AML-193 (cell line): ENCODE data around the gene FAU.
A peak's percentile ranks its signal among the peaks of the same experiment; 100 is the strongest.

Experiments used
- DNase-seq, 2 experiments: peaks; one replicate each; lab custom pipeline; 2025; lab: John Stamatoyannopoulos, UW

Gene FAU

DNA sequence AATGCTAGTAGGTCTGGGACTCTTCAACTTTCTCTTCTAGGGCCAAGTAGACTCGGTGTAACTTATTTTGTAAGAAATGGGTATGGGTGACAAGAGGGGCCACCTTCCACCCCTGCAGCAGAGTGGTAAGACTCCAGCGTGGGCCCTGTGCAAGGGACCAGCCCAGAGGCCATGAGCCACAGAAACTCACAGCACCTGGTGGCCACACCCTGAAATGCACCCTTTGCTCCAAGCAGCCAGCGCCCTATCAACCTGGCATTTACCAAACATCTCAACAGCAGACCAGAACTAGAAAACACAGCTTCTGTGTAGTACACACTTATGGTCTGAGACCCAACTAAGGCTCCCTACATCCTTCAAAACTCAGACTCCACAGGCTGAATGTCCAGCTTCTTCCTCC is 43.8 kb downstream of the FAU start:
- peak; percentile 23 to 25 for DNase-seq

DNA sequence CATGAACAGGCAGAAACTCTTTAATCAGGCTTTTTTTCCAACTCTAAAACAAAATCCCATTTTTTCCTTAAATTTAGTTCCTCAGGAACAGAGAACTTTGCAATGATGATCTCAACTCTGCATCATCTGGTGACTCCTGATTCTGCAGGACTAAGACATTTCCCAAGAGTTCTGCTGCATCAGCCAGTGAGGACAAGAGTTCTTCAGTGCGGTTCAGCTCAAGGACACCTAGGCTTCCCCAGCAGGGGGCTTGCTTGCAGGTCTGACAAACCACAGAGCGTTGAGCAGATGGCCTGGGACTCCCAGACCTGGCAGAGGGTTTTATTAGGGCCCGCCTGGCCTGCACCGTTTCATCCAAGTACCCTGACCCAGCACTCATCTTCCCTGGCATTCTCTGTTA is 44.5 kb downstream of the FAU start:
- DNase-seq, result no peak

DNA sequence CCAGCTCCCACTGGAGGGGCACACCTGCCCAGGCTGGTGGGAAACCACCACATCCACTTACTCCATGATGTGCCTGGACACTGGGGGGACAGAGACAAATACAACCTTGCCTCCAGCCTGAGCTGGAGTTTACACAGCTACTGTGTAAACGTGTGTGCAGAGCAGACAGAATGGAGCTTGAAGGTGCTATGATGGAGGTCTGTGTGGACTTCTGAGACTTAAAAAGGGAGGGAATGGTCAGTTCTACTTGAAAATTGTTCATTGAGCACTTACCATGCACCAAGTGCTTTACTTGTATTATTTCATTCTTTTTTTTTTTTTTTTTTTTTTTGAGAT is 49.3 kb downstream of the FAU start:
- no peak for DNase-seq

DNA sequence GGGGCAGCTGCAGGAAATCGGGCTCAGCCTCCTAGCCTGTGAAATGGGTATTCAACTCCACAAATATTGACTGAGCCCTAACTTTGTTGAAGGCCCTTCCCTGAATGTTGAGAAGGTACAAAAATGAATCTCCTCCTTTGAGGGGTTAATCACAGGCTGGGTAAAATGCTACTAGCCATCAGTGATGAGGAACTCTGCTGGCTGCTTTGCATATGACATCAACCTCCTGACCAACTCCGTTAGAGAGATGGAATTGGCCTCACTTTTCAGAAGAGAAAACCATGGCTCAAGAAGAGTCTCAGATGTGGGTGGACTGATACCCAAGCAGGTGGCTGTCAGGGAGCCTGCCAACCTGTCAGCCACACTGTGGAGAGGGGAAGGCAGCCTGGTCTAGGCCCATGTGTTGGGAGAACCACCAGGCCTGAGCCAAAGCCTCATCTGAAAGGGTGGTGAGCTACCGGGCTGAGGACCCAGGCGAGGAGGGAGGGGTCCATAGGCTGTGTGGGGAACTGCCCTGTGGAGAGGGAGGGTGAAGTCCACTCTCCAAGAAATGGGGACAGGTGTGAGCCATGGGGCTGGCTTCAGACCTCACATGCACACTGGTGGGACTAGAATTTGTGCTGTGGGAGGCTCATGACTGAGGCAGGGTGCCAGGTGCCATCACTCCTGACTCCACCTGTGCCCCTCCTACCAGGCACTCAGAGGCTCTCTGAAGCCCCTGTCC is 49.9 kb downstream of the FAU start:
- no peak for DNase-seq
